Gastrocnemius medialis (tissue), 4 donors: Measurements from ENCODE around the gene AQP6. TPM values are rescaled to one million over a fixed set of nuclear protein-coding genes. Genes with fewer than 3 reads are reported as not detected.

Source experiments
- ATAC-seq, 2 donors: fragments of 150-250 bp; one replicate each; pipeline ENCODE4 v1.9.1; 2016
- DNase-seq, 2 donors: peaks; one replicate each; pipeline ENCODE4 v3.0.0-alpha.2; 2019
- H3K27ac ChIP-seq, 4 donors: fragments of 200-600 bp; sonication (generic); 1 replicate in 1 of 4; 2 replicates in 3 of 4; pipeline ENCODE4 v1.5.1; 2016 to 2018; ENCODE audit warnings: mild to moderate bottlenecking in 2 of 4, moderate library complexity in 1 of 4
- H3K27me3 ChIP-seq, 3 donors: fragments of 200-600 bp; sonication (generic) in 2 of 3; 1 replicate in 1 of 3; 2 replicates in 2 of 3; pipeline versions ENCODE4 v1.5.1 to v1.6.0; 2016 to 2019; ENCODE audit warnings: mild to moderate bottlenecking in 1 of 3, moderate library complexity in 1 of 3
- H3K36me3 ChIP-seq, 2 donors: fragments of 200-600 bp; sonication (generic) in 1 of 2; one replicate each; pipeline ENCODE4 v1.5.1; 2017 to 2018
- H3K4me1 ChIP-seq, 2 donors: fragments of 200-600 bp; sonication (generic) in 1 of 2; one replicate each; pipeline ENCODE4 v1.5.1; 2016 to 2017; ENCODE audit warnings: mild to moderate bottlenecking in 2 of 2
- H3K4me3 ChIP-seq, 4 donors: fragments of 200-600 bp; sonication (generic) in 3 of 4; 1 replicate in 1 of 4; 2 replicates in 3 of 4; pipeline ENCODE4 v1.5.1; 2016 to 2019; ENCODE audit warnings: mild to moderate bottlenecking in 2 of 4
- H3K9me3 ChIP-seq, 3 donors: fragments of 200-600 bp; sonication (generic) in 2 of 3; 1 replicate in 1 of 3; 2 replicates in 2 of 3; pipeline ENCODE4 v1.5.1; 2016 to 2019
- CTCF ChIP-seq, 5 experiments: fragments of 450-650 bp in 3 of 5; fragments of 200-600 bp in 2 of 5; sonication (generic) in 2 of 5; IDR thresholded peaks in 4 of 5; conservative IDR thresholded peaks in 1 of 5; 1 replicate in 4 of 5; 2 replicates in 1 of 5; pipeline ENCODE4 v1.5.1; 2016 to 2019; ENCODE audit warnings: antibody characterized with exemption in 5 of 5, mild to moderate bottlenecking in 3 of 5, moderate library complexity in 3 of 5
- POLR2A ChIP-seq, 2 donors: fragments of 450-650 bp; IDR thresholded peaks; one replicate each; pipeline ENCODE4 v1.6.1; 2017; ENCODE audit warnings: antibody characterized with exemption in 2 of 2, mild to moderate bottlenecking in 2 of 2, moderate library complexity in 2 of 2
- in situ Hi-C, 4 donors: fragments of 200-750 bp; cut with MboI; loops; one replicate each; pipeline versions ENCODE4 v1.15.0 to v1.8.0; 2017; ENCODE audit warnings: low sequenced_read_pairs in 4 of 4
- intact Hi-C: fragments of 100-400 bp; cut with DNase I; formaldehyde crosslinking; loops from one replicate; pipeline ENCODE4 v1.15.1; 2023; ENCODE audit warnings: low total_unique reads
- total RNA-seq, 4 donors: library from RNA; depleted of rRNA; stranded (reverse); fragments of >200 nt; gene quantifications; one replicate each; pipeline versions ENCODE4 v1.1.0 to v1.2.3, GENCODE V29; 2016

The AQP6 gene
- total RNA-seq, 4 donors from 2014 or later = not detected

DNA sequence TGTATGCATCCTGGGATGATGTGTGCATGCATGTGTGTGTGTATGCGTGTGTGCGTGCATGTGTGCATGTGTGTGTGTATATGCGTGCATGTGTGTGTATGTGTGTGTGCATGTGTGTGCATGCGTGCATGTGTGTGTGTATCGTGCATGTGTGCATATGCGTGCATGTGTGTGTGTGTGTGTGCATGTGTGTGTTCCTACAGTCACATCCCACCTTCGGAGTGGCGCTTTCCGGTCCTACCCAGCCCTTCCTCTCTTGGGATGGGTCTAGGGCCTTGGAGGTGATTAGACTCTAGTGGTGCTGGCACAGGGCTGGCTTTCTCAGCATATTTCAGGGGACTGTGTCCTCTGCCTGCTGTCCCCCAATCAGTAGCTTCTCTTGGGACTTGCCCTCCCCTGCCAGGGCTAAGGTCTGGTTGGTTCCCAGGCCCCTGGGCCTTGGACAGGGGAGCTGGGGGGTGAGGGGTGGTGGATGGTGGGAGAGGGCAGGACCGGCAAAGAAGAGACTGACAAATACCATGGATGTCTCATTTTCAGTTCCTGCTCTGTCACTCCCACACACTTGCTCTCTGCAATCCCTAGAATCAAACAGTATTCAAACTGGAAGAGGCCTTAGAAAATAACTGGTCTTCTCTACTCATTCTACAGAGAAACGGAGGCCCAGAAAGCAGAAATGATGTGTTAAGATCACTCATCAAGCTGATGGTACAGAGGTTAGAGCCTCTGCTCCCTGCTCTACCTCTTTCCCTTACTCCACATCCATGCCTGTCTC lies 47.1 kb upstream of the AQP6 start:
- DNase-seq (no peak), ATAC-seq (no peak)
- intact Hi-C loops = no loop called here

GRCh38 chr12:49928471-49928870 lies 44.3 kb upstream of the AQP6 start:
- Histone ChIP-seq H3K4me1 (no peaks in the 10 kb centered on the region), H3K27ac (no peak overlapping the region), H3K4me3 (no peak overlapping the region), H3K9me3 (no peaks in the 10 kb centered on the region), H3K36me3 (no peaks in the 10 kb centered on the region), H3K27me3 (no peaks in the 10 kb centered on the region)
- no peak for TF ChIP-seq CTCF (IDR thresholded peaks at IDR 0.05 in 4 of 5, conservative IDR thresholded peaks at IDR 0.05 in 1 of 5)
- no peak for TF ChIP-seq POLR2A (IDR thresholded peaks at IDR 0.05)
- DNase-seq (no peak), ATAC-seq (no peak)
- intact Hi-C loops (no loop called here), in situ Hi-C loops (no loop called here)

More for the DNA sequence above, 47.1 kb upstream of the AQP6 start:
- Histone ChIP-seq H3K4me3 (no peak overlapping the region), H3K27me3 (no peaks in the 10 kb centered on the region), H3K4me1 (no peaks in the 10 kb centered on the region), H3K27ac (no peak overlapping the region), H3K36me3 (no peaks in the 10 kb centered on the region), H3K9me3 (no peaks in the 10 kb centered on the region)
- in situ Hi-C loops = no loop called here
- TF ChIP-seq CTCF (IDR thresholded peaks at IDR 0.05 in 4 of 5, conservative IDR thresholded peaks at IDR 0.05 in 1 of 5) (no peak), POLR2A (IDR thresholded peaks at IDR 0.05) (no peak)

- Histone ChIP-seq H3K27ac (no peak overlapping the region), H3K4me1 (no peaks in the 10 kb centered on the region), H3K4me3 (no peak overlapping the region), H3K27me3 (no peaks in the 10 kb centered on the region), H3K9me3 (no peaks in the 10 kb centered on the region), H3K36me3 (no peaks in the 10 kb centered on the region)
- TF ChIP-seq CTCF (IDR thresholded peaks at IDR 0.05 in 4 of 5, conservative IDR thresholded peaks at IDR 0.05 in 1 of 5) (no peak), POLR2A (IDR thresholded peaks at IDR 0.05) (no peak)
- intact Hi-C loops = no loop called here
- in situ Hi-C loops = no loop called here
- ATAC-seq = no peak
- no peak for DNase-seq
Observed at GRCh38 chr12:49929581-49929980, 43.2 kb upstream of the AQP6 start.

- ATAC-seq (no peak), DNase-seq (no peak)
- Histone ChIP-seq H3K36me3 (no peaks in the 10 kb centered on the region), H3K4me3 (no peak overlapping the region), H3K27ac (no peak overlapping the region), H3K9me3 (no peaks in the 10 kb centered on the region), H3K4me1 (no peaks in the 10 kb centered on the region), H3K27me3 (no peaks in the 10 kb centered on the region)
- intact Hi-C loops = no loop called here
- in situ Hi-C loops = no loop called here
- TF ChIP-seq POLR2A (IDR thresholded peaks at IDR 0.05) (no peak), CTCF (IDR thresholded peaks at IDR 0.05 in 4 of 5, conservative IDR thresholded peaks at IDR 0.05 in 1 of 5) (no peak)
Observed at GRCh38 chr12:49930515-49931288, 42.0 kb upstream of the AQP6 start.
